ENCODE results near the gene RAD51B.

RAD51B gene

DNA sequence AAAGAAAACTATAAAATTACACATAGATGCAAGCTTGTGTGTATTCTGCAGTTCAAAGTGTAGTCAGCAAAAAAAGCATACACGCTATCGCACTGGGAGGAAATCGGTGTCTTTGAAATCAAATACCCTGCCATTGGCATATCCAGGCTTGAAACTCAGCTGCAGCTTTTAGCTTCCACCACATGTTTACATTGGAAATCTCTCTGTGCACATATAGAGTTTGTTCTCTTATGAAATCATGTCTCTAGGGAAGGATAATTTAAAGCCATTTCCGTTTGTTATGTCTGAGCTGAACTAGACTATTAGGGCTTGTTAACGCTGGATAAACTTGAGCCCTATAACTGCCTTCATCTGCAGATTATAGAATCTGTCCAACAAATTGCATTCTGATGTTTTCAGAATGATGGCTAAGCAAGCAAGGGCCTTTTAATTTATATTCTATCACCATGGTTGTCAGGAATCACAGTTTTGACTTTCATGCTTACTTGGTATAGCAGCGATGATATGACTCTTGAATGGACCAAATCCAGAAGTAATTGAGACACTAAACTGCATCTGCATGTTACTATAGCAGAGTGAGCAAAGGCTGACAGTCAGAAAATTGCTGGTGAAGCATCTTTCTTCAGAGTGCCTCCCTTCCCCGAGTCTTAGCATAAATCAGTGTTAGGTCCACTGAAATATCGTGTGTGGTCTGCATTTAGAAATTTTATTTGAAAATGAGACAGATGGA lies 530.5 kb downstream of the RAD51B start:
- TF ChIP-seq Cebpa-rat (IDR thresholded peaks at IDR 0.05): no peak
- Histone ChIP-seq H3K27me3 (no peaks in the 10 kb centered on the region), H3K4me1 (peaks cover 39% of the 10 kb centered on the region), H3K9ac (no peak overlapping the region), H3K27ac (no peak overlapping the region; the same call in 1 of the 2 replicates), H3K36me3 (0 out of 2 replicates have a peak, but pooled peaks cover 9% of the 10 kb centered on the region), H3K4me3 (no peak overlapping the region), H4K20me1 (no peaks in the 10 kb centered on the region), H3K9me3 (peaks cover 48% of the 10 kb centered on the region), H3K4me2 (peak overlapping the region; percentile 51)

- Histone ChIP-seq H3K4me1 (peaks cover 36% of the 10 kb centered on the region), H3K36me3 (no peaks in the 10 kb centered on the region), H3K27me3 (no peaks in the 10 kb centered on the region), H3K4me2 (no peak overlapping the region), H3K9ac (no peak overlapping the region), H3K9me3 (peaks cover 40% of the 10 kb centered on the region), H4K20me1 (no peaks in the 10 kb centered on the region), H3K27ac (no peak overlapping the region), H3K4me3 (no peak overlapping the region)
- TF ChIP-seq Cebpa-rat (IDR thresholded peaks at IDR 0.05): no peak
These were observed 535.8 kb downstream of the RAD51B start for GRCh38 chr14:68355415-68355814.

- TF ChIP-seq Cebpa-rat (IDR thresholded peaks at IDR 0.05): no peak
- H3K4me1 ChIP-seq: peaks cover 45% of the 10 kb centered on the region
- no peak overlapping the region for H3K4me3 ChIP-seq
- H3K9me3 ChIP-seq: peaks cover 33% of the 10 kb centered on the region
- no peak overlapping the region for H3K9ac ChIP-seq
- H3K4me2 ChIP-seq: no peak overlapping the region
- no peaks in the 10 kb centered on the region for H3K27me3 ChIP-seq
- H3K36me3 ChIP-seq: no peaks in the 10 kb centered on the region
- H3K27ac ChIP-seq: no peak overlapping the region
- no peaks in the 10 kb centered on the region for H4K20me1 ChIP-seq
These were observed 538.2 kb downstream of the RAD51B start for GRCh38 chr14:68357777-68358176.

DNA sequence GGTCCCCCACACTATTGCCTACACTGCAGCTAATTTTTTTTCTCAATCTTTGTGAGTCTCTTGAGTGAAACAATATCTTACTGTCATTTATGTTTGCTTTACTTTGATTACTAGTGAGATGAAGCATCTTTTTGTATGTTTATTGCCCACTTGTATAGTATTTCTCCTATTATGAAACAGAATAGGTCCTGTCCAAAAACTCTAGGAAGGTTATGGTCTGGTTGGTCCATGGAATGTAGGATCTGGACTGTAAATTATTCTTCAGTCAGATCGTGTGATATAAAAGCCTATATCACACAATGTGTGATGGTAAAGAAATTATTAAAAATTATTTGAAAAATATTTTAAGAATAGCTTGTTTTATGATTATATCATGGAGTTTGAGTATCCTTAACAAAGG lies 538.9 kb downstream of the RAD51B start:
- H3K9me3 ChIP-seq: peaks cover 33% of the 10 kb centered on the region
- no peak overlapping the region for H3K4me3 ChIP-seq
- no peak overlapping the region for H3K27ac ChIP-seq
- H3K27me3 ChIP-seq: no peaks in the 10 kb centered on the region
- no peaks in the 10 kb centered on the region for H3K36me3 ChIP-seq
- TF ChIP-seq Cebpa-rat (IDR thresholded peaks at IDR 0.05): no peak
- no peak overlapping the region for H3K9ac ChIP-seq
- H4K20me1 ChIP-seq: no peaks in the 10 kb centered on the region
- H3K4me1 ChIP-seq: peaks cover 51% of the 10 kb centered on the region
- no peak overlapping the region for H3K4me2 ChIP-seq

DNA sequence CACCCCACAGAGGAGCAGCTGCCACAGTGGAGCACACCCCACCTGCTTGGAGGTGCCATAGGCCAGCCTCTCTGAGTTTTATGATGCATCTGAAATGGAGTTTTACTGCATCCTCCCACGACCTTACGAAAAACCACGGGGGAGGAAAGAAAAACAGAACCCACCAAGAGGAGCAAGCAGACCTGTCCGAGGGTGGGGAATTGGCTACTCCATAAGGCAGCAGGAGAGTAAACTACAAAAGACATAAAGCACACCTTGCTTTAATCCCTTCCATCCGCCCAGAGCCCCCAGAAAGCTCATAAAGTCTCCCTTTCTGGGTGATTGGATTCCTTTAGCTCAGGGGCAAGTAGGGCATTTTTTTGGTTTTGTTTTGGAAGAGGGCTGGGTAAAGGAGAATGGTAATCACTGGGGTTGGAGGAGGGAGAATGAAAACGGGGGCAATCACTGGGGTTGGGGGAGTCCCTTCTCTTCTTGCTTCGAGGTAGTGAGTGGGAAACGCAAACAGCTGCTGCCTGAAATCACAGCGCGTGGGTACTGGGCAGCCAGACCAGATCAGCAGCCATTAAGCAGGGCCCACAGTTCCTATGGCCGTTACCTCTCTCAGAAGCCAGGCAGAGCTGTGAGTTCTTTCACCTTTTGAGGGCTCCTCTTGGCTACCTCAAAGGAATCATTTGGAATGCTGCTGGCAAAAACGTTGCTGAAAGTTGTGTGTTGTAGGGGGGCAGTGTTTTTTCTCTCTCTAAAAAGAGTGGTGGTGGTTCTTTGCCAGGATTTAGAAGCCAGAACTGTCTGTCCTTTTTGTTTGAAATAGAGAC lies 539.6 kb downstream of the RAD51B start:
- Histone ChIP-seq H3K4me3 (no peak overlapping the region), H3K4me2 (peak overlapping the region; percentile 7; the same call in 1 of the 2 replicates), H3K4me1 (peaks cover 53% of the 10 kb centered on the region), H3K9me3 (peaks cover 38% of the 10 kb centered on the region), H3K27ac (peak overlapping the region; percentile 44; the same call in 1 of the 2 replicates), H3K27me3 (no peaks in the 10 kb centered on the region), H3K9ac (no peak overlapping the region), H3K36me3 (no peaks in the 10 kb centered on the region), H4K20me1 (no peaks in the 10 kb centered on the region)
- TF ChIP-seq Cebpa-rat (IDR thresholded peaks at IDR 0.05): no peak

- Histone ChIP-seq H3K4me2 (0 out of 2 replicates have a peak overlapping the region, but pooled peaks have one; percentile 2), H3K36me3 (no peaks in the 10 kb centered on the region), H3K4me3 (no peak overlapping the region), H3K9ac (no peak overlapping the region), H3K9me3 (peaks cover 31% of the 10 kb centered on the region), H4K20me1 (no peaks in the 10 kb centered on the region), H3K4me1 (peaks cover 61% of the 10 kb centered on the region), H3K27me3 (no peaks in the 10 kb centered on the region), H3K27ac (peak overlapping the region; percentile 44; the same call in 1 of the 2 replicates)
- TF ChIP-seq Cebpa-rat (IDR thresholded peaks at IDR 0.05): no peak
These were observed 540.4 kb downstream of the RAD51B start for GRCh38 chr14:68359837-68360552.

DNA sequence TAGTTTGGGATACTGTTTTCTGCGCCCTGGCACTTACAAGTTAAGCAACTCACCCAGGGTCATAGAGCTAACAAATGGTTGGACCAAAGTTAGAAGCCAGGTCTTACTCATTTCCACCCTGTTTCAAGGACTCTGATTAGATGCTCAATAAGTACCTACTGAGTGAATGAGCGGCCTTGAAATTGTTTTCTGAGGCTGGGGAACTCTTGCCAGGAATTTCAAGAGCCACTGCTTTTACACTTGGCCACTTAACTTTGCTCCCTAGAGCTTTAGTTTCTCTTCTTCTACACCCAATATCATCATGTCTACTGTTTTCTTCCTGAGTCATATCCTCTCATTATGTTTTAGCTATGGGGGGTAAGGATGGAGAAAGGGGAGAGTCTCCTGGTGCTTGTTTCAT lies 541.7 kb downstream of the RAD51B start:
- Histone ChIP-seq H4K20me1 (no peaks in the 10 kb centered on the region), H3K36me3 (no peaks in the 10 kb centered on the region), H3K9me3 (peaks cover 26% of the 10 kb centered on the region), H3K4me3 (no peak overlapping the region), H3K27me3 (no peaks in the 10 kb centered on the region), H3K4me1 (peaks cover 73% of the 10 kb centered on the region), H3K27ac (no peak overlapping the region; the same call in 1 of the 2 replicates), H3K4me2 (no peak overlapping the region), H3K9ac (no peak overlapping the region)
- no peak for TF ChIP-seq Cebpa-rat (IDR thresholded peaks at IDR 0.05)

GRCh38 chr14:68362846-68363245 lies 543.3 kb downstream of the RAD51B start:
- Histone ChIP-seq H3K27ac (peak overlapping the region; percentile 45), H3K4me3 (no peak overlapping the region), H3K36me3 (no peaks in the 10 kb centered on the region), H3K9ac (no peak overlapping the region), H3K27me3 (no peaks in the 10 kb centered on the region), H4K20me1 (no peaks in the 10 kb centered on the region), H3K4me2 (peak overlapping the region; percentile 46), H3K9me3 (peaks cover 11% of the 10 kb centered on the region), H3K4me1 (peaks cover 86% of the 10 kb centered on the region)
- TF ChIP-seq Cebpa-rat (IDR thresholded peaks at IDR 0.05): no peak

GRCh38 chr14:68363466-68363842 lies 543.9 kb downstream of the RAD51B start:
- peaks cover 11% of the 10 kb centered on the region for H3K9me3 ChIP-seq
- H3K9ac ChIP-seq: no peak overlapping the region
- H3K27ac ChIP-seq: peak overlapping the region; percentile 80
- peak overlapping the region; percentile 46 for H3K4me2 ChIP-seq
- no peak for TF ChIP-seq Cebpa-rat (IDR thresholded peaks at IDR 0.05)
- no peak overlapping the region for H3K4me3 ChIP-seq
- no peaks in the 10 kb centered on the region for H3K27me3 ChIP-seq
- peaks cover 88% of the 10 kb centered on the region for H3K4me1 ChIP-seq
- H4K20me1 ChIP-seq: no peaks in the 10 kb centered on the region
- H3K36me3 ChIP-seq: no peaks in the 10 kb centered on the region
